Fibroblast of lung (primary cell): Measurements from ENCODE around the gene CSNK2A1. TPM values are rescaled to one million over a fixed set of nuclear protein-coding genes. Genes with fewer than 3 reads are reported as not detected.

ENCODE experiments used
- DNase-seq, 2 donors: peaks; one replicate each; pipeline versions ENCODE4 v3.0.0 to v3.0.0-alpha.2; 2010; ENCODE audit warnings: low read depth in 2 of 2
- H2AFZ ChIP-seq: 2 replicates; pipeline ENCODE4 v1.5.1; 2012; ENCODE audit warnings: low read length, control low read depth, inconsistent platforms
- H3K27ac ChIP-seq: 2 replicates; pipeline ENCODE4 v1.5.1; 2011; ENCODE audit warnings: low read length, control low read depth; ENCODE audit not compliant: insufficient read depth
- H3K27me3 ChIP-seq: 2 replicates; pipeline ENCODE4 v1.5.1; 2011; ENCODE audit warnings: mild to moderate bottlenecking, low read length; ENCODE audit not compliant: control insufficient read depth, insufficient read depth
- H3K36me3 ChIP-seq: 2 replicates; pipeline ENCODE4 v1.5.1; 2011; ENCODE audit warnings: low read length; ENCODE audit not compliant: control insufficient read depth, insufficient read depth
- H3K4me1 ChIP-seq: 2 replicates; pipeline ENCODE4 v1.5.1; 2011; ENCODE audit warnings: low read length; ENCODE audit not compliant: control insufficient read depth, insufficient read depth; ENCODE audit errors: extremely low read depth
- H3K4me2 ChIP-seq: 2 replicates; pipeline ENCODE4 v1.5.1; 2011; ENCODE audit warnings: low read length, control low read depth; ENCODE audit not compliant: insufficient read depth; ENCODE audit errors: extremely low read depth
- H3K4me3 ChIP-seq, 4 experiments: fragments of 200-600 bp in 1 of 4; sonication (generic) in 1 of 4; replicated peaks in 1 of 4; 2 replicates each; pipeline ENCODE4 v1.5.1; 2011 to 2016; ENCODE audit warnings: low read length in 4 of 4, low read depth in 3 of 4, mild to moderate bottlenecking in 3 of 4, control low read depth in 2 of 4, inconsistent platforms in 1 of 4, mixed read lengths in 1 of 4; ENCODE audit not compliant: insufficient read depth in 1 of 4; ENCODE audit errors: control extremely low read depth in 1 of 4
- H3K79me2 ChIP-seq: 2 replicates; pipeline ENCODE4 v1.5.1; 2012; ENCODE audit warnings: mild to moderate bottlenecking, low read length, inconsistent platforms; ENCODE audit not compliant: control insufficient read depth, insufficient read depth
- H3K9ac ChIP-seq: 2 replicates; pipeline ENCODE4 v1.5.1; 2011; ENCODE audit warnings: mild to moderate bottlenecking, low read length, control low read depth; ENCODE audit not compliant: insufficient read depth
- H3K9me3 ChIP-seq: 2 replicates; pipeline ENCODE4 v1.5.1; 2012; ENCODE audit warnings: low read depth, low read length; ENCODE audit not compliant: control insufficient read depth, insufficient read depth
- H4K20me1 ChIP-seq: 2 replicates; pipeline ENCODE4 v1.5.1; 2011; ENCODE audit warnings: low read length; ENCODE audit not compliant: control insufficient read depth, insufficient read depth; ENCODE audit errors: extremely low read depth
- CTCF ChIP-seq, 2 donors: IDR thresholded peaks in 1 of 2; conservative IDR thresholded peaks in 1 of 2; 1 replicate in 1 of 2; 2 replicates in 1 of 2; pipeline ENCODE4 v1.5.1; 2011 to 2012; ENCODE audit warnings: low read length in 2 of 2, control low read depth in 1 of 2, inconsistent platforms in 1 of 2, low read depth in 1 of 2, mild to moderate bottlenecking in 1 of 2
- EZH2 ChIP-seq: IDR thresholded peaks from 2 replicates; pipeline ENCODE4 v1.5.1; 2012; ENCODE audit warnings: low read length, control low read depth, mild to moderate bottlenecking; ENCODE audit errors: missing control alignments
- polyA plus RNA-seq, 2 donors: library from polyadenylated mRNA; depleted of rRNA in 1 of 2; stranded (reverse) in 1 of 2; unstranded in 1 of 2; fragments of >200 nt; gene quantifications; 2 replicates each; pipeline ENCODE4 v1.2.1, GENCODE V29; 2011 to 2012; ENCODE audit warnings: missing spikeins in 1 of 2
- total RNA-seq: library from RNA; depleted of rRNA; stranded (reverse); fragments of >200 nt; gene quantifications from 2 replicates; pipeline ENCODE4 v1.2.1, GENCODE V29; 2014

Gene CSNK2A1
- total and polyA plus RNA-seq, 2 donors (not counting 1 experiment from before 2014, with no cell fraction given) = 120 to 124 TPM

GRCh38 chr20:561437-562231 is 18.0 kb upstream of the CSNK2A1 start:
- peak; percentile 42 to 65 for DNase-seq
- H3K27me3 ChIP-seq = peaks cover 6% of the 10 kb centered on the region
- TF ChIP-seq EZH2 (no peak), CTCF (conservative IDR thresholded peaks at IDR 0.05 in 1 of 2, IDR thresholded peaks at IDR 0.05 in 1 of 2; ENCODE audit: low read depth in 1 of 2, low read length in 2 of 2) (peak; percentile 99 to 100)
- no peak overlapping the region for H2AFZ ChIP-seq
- no peaks in the 10 kb centered on the region for H3K9me3 ChIP-seq
- no peak overlapping the region for H3K4me2 ChIP-seq
- H3K36me3 ChIP-seq = no peaks in the 10 kb centered on the region
- H3K79me2 ChIP-seq = no peaks in the 10 kb centered on the region
- H4K20me1 ChIP-seq = no peaks in the 10 kb centered on the region
- no peak overlapping the region for H3K9ac ChIP-seq
- H3K4me3 ChIP-seq = no peak overlapping the region
- no peak overlapping the region for H3K27ac ChIP-seq
- H3K4me1 ChIP-seq = no peaks in the 10 kb centered on the region

GRCh38 chr20:560680-561079 is 17.1 kb upstream of the CSNK2A1 start:
- H3K27me3 ChIP-seq = peaks cover 6% of the 10 kb centered on the region
- H2AFZ ChIP-seq = no peak overlapping the region
- TF ChIP-seq EZH2 (no peak), CTCF (conservative IDR thresholded peaks at IDR 0.05 in 1 of 2, IDR thresholded peaks at IDR 0.05 in 1 of 2; ENCODE audit: low read depth in 1 of 2, low read length in 2 of 2) (peak in 1 of 2 donors; percentile 6)
- no peak overlapping the region for H3K27ac ChIP-seq
- no peak overlapping the region for H3K4me2 ChIP-seq
- no peaks in the 10 kb centered on the region for H3K4me1 ChIP-seq
- no peaks in the 10 kb centered on the region for H4K20me1 ChIP-seq
- H3K79me2 ChIP-seq = no peaks in the 10 kb centered on the region
- no peaks in the 10 kb centered on the region for H3K9me3 ChIP-seq
- no peaks in the 10 kb centered on the region for H3K36me3 ChIP-seq
- no peak overlapping the region for H3K4me3 ChIP-seq
- DNase-seq = no peak
- no peak overlapping the region for H3K9ac ChIP-seq

GRCh38 chr20:558117-558516 is 14.5 kb upstream of the CSNK2A1 start:
- DNase-seq = no peak
- no peak for TF ChIP-seq CTCF (conservative IDR thresholded peaks at IDR 0.05 in 1 of 2, IDR thresholded peaks at IDR 0.05 in 1 of 2; ENCODE audit: low read depth in 1 of 2, low read length in 2 of 2)
- no peak for TF ChIP-seq EZH2
- H4K20me1 ChIP-seq = no peaks in the 10 kb centered on the region
- no peak overlapping the region for H2AFZ ChIP-seq
- no peaks in the 10 kb centered on the region for H3K36me3 ChIP-seq
- no peak overlapping the region for H3K4me2 ChIP-seq
- H3K27ac ChIP-seq = no peak overlapping the region
- no peaks in the 10 kb centered on the region for H3K4me1 ChIP-seq
- H3K9me3 ChIP-seq = no peaks in the 10 kb centered on the region
- H3K79me2 ChIP-seq = no peaks in the 10 kb centered on the region
- H3K27me3 ChIP-seq = peaks cover 6% of the 10 kb centered on the region
- no peak overlapping the region for H3K9ac ChIP-seq
- no peak overlapping the region for H3K4me3 ChIP-seq
